Mesodermal cell (in vitro differentiated cells): ENCODE data around the gene ABO.
"Not testable (repeated sequence)": the region's sequence is repeated elsewhere in the genome, so short reads cannot be mapped to it uniquely, and the experiment has no call there.

Source experiments
- H3K27ac ChIP-seq: 2 replicates; pipeline ENCODE4 v1.7.0; 2013; ENCODE audit warnings: mild to moderate bottlenecking, low read depth, low read length, moderate library complexity; ENCODE audit not compliant: severe bottlenecking
- H3K36me3 ChIP-seq: 2 replicates; pipeline ENCODE4 v1.7.1; 2013; ENCODE audit warnings: mild to moderate bottlenecking, low read length, moderate library complexity; ENCODE audit not compliant: control insufficient read depth, insufficient read depth
- H3K4me1 ChIP-seq: one replicate; pipeline ENCODE4 v1.7.1; 2013; ENCODE audit warnings: mild to moderate bottlenecking, low read length; ENCODE audit not compliant: insufficient read depth, control insufficient read depth, poor library complexity, severe bottlenecking
- H3K4me3 ChIP-seq: 2 replicates; pipeline ENCODE4 v1.7.0; 2013; ENCODE audit warnings: low read length, control low read depth, mild to moderate bottlenecking; ENCODE audit not compliant: insufficient read depth, poor library complexity, severe bottlenecking; ENCODE audit errors: extremely low read depth
- H3K9me3 ChIP-seq: 2 replicates; pipeline ENCODE4 v1.7.1; 2013; ENCODE audit warnings: mild to moderate bottlenecking, low read length, moderate library complexity; ENCODE audit not compliant: control insufficient read depth
- WGBS, 2 experiments: methylation state at CpG; one replicate each; pipeline ENCODE4 v1.1.5; 2013; ENCODE audit warnings: missing lambda C conversion rate in 2 of 2; ENCODE audit not compliant: insufficient coverage in 2 of 2; 5-methylcytosine and 5-hydroxymethylcytosine counted together

Gene ABO

GRCh38 chr9:133276001-133276884 lies 1.2 kb upstream of the ABO start:
- H3K9me3 ChIP-seq, result peaks cover 15% of the 10 kb centered on the region

GRCh38 chr9:133274236-133275104 lies 531 bp downstream of the ABO start:
- H3K4me1 ChIP-seq, result no peaks in the 10 kb centered on the region
- peak overlapping the region; percentile 41 for H3K4me3 ChIP-seq
- no peak overlapping the region for H3K27ac ChIP-seq
- 62 to 72% methylated on average over 43 to 54 of the region's 60 CpGs for WGBS, 2 experiments
- no peaks in the 10 kb centered on the region for H3K36me3 ChIP-seq
- H3K9me3 ChIP-seq, result peaks cover 10% of the 10 kb centered on the region

More at GRCh38 chr9:133276001-133276884, 1.2 kb upstream of the ABO start:
- peak overlapping the region; percentile 41 for H3K4me3 ChIP-seq
- no peaks in the 10 kb centered on the region for H3K4me1 ChIP-seq
- no peak overlapping the region for H3K27ac ChIP-seq
- 64 to 65% methylated on average over 27 to 28 of the region's 33 CpGs for WGBS, 2 experiments
- H3K36me3 ChIP-seq, result no peaks in the 10 kb centered on the region

GRCh38 chr9:133273819-133274218 lies 1.2 kb downstream of the ABO start:
- Histone ChIP-seq H3K36me3 (no peaks in the 10 kb centered on the region), H3K4me3 (no peak overlapping the region)
- 82 to 91% methylated on average over 9 to 10 of the region's 11 CpGs for WGBS, 2 experiments

GRCh38 chr9:133273098-133273497 lies 1.9 kb downstream of the ABO start:
- no peaks in the 10 kb centered on the region for H3K4me1 ChIP-seq
- no peak overlapping the region for H3K27ac ChIP-seq
- WGBS, 2 experiments, result 77 to 83% methylated on average over 6 of the region's 7 CpGs
- no peak overlapping the region for H3K4me3 ChIP-seq
- no peaks in the 10 kb centered on the region for H3K36me3 ChIP-seq
- H3K9me3 ChIP-seq, result peaks cover 2% of the 10 kb centered on the region

More at GRCh38 chr9:133273819-133274218, 1.2 kb downstream of the ABO start:
- Histone ChIP-seq H3K27ac (no peak overlapping the region), H3K4me1 (no peaks in the 10 kb centered on the region), H3K9me3 (peaks cover 9% of the 10 kb centered on the region)

GRCh38 chr9:133269537-133270362 lies 5.3 kb downstream of the ABO start:
- Histone ChIP-seq H3K36me3 (no peaks in the 10 kb centered on the region), H3K4me1 (no peaks in the 10 kb centered on the region), H3K9me3 (no peaks in the 10 kb centered on the region), H3K27ac (no peak overlapping the region), H3K4me3 (no peak overlapping the region)
- WGBS, 2 experiments, result 69 to 88% methylated on average over 5 to 9 of the region's 9 CpGs

GRCh38 chr9:133269136-133269535 lies 5.9 kb downstream of the ABO start:
- H3K4me1 ChIP-seq, H3K4me3 ChIP-seq, H3K9me3 ChIP-seq, H3K36me3 ChIP-seq, H3K27ac ChIP-seq: not testable (repeated sequence)
- WGBS, 2 experiments, result no CpG with 5 or more reads among the region's 2 CpGs

GRCh38 chr9:133268335-133269056 lies 6.5 kb downstream of the ABO start:
- WGBS, 2 experiments, result 75 to 80% methylated on average over 6 to 7 of the region's 9 CpGs
- no peaks in the 10 kb centered on the region for H3K36me3 ChIP-seq
- H3K4me3 ChIP-seq, result no peak overlapping the region
- H3K27ac ChIP-seq, result no peak overlapping the region
- no peaks in the 10 kb centered on the region for H3K4me1 ChIP-seq
- H3K9me3 ChIP-seq, result peaks cover 6% of the 10 kb centered on the region

- 73 to 84% methylated on average over 6 to 7 of the region's 8 CpGs for WGBS, 2 experiments
- Histone ChIP-seq H3K4me3 (no peak overlapping the region), H3K9me3 (peaks cover 6% of the 10 kb centered on the region), H3K4me1 (no peaks in the 10 kb centered on the region), H3K36me3 (no peaks in the 10 kb centered on the region), H3K27ac (no peak overlapping the region)
Observed at GRCh38 chr9:133264235-133264764, 10.7 kb downstream of the ABO start.

GRCh38 chr9:133263557-133263956 lies 11.4 kb downstream of the ABO start:
- Histone ChIP-seq H3K9me3 (peaks cover 6% of the 10 kb centered on the region), H3K36me3 (no peaks in the 10 kb centered on the region), H3K4me1 (no peaks in the 10 kb centered on the region), H3K27ac (no peak overlapping the region), H3K4me3 (no peak overlapping the region)
- 96 to 100% methylated on average over 1 to 4 of the region's 10 CpGs for WGBS, 2 experiments
